HUES64 (cell line): ENCODE data around the gene PDK4.
"Not testable (repeated sequence)": the region's sequence is repeated elsewhere in the genome, so short reads cannot be mapped to it uniquely, and the experiment has no call there.

Experiments
- H3K27ac ChIP-seq: 2 replicates; pipeline ENCODE4 v1.7.0; 2013; ENCODE audit warnings: low read depth, low read length, inconsistent platforms
- H3K27me3 ChIP-seq: 2 replicates; pipeline ENCODE4 v1.6.1; 2013; ENCODE audit warnings: mild to moderate bottlenecking, low read length; ENCODE audit not compliant: insufficient read depth
- H3K36me3 ChIP-seq: 2 replicates; pipeline ENCODE4 v1.6.1; 2013; ENCODE audit warnings: mild to moderate bottlenecking, low read length; ENCODE audit not compliant: insufficient read depth
- H3K4me1 ChIP-seq: 2 replicates; pipeline ENCODE4 v1.6.1; 2013; ENCODE audit warnings: mild to moderate bottlenecking, low read length, moderate library complexity; ENCODE audit not compliant: insufficient read depth
- H3K4me3 ChIP-seq: 2 replicates; pipeline ENCODE4 v1.5.1; 2013; ENCODE audit warnings: mild to moderate bottlenecking, low read length, moderate library complexity
- H3K9ac ChIP-seq: 2 replicates; pipeline ENCODE4 v1.6.1; 2013; ENCODE audit warnings: mild to moderate bottlenecking, low read depth, low read length
- H3K9me3 ChIP-seq: 2 replicates; pipeline ENCODE4 v1.6.1; 2013; ENCODE audit warnings: low read depth, low read length; ENCODE audit not compliant: insufficient read depth
- WGBS: fragments of 150-250, 120-280 bp; methylation state at CpG from one replicate; pipeline ENCODE4 v1.1.7; 2013; ENCODE audit warnings: missing lambda C conversion rate; 5-methylcytosine and 5-hydroxymethylcytosine counted together

Gene PDK4

DNA sequence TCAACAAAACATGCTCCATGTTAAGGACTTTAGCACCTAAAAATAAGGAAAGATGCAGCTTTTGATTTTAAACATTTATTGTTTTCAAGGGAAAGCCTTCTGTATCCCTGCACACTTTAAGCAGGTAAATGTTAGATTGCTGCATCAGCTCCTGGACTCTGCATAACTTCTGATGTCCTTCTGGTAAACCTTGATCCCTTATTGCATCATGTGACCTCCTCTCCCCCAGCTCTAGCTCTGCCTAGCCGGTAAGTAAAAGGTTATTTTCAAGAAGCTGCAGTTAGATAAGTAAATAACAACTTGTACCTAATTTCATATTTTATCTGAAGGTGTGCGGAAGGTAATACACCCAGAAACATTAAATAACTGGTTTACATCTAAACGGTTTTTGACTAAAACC is 37.5 kb downstream of the PDK4 start:
- no peaks in the 10 kb centered on the region for H3K36me3 ChIP-seq
- H3K4me3 ChIP-seq = no peak overlapping the region
- H3K4me1 ChIP-seq = no peaks in the 10 kb centered on the region
- no peaks in the 10 kb centered on the region for H3K9me3 ChIP-seq
- H3K27ac ChIP-seq = no peak overlapping the region
- no peak overlapping the region for H3K9ac ChIP-seq
- H3K27me3 ChIP-seq = no peaks in the 10 kb centered on the region
- 95% methylated on average over 2 of the region's 3 CpGs for WGBS

- Histone ChIP-seq H3K9me3 (no peaks in the 10 kb centered on the region), H3K4me3 (no peak overlapping the region), H3K36me3 (no peaks in the 10 kb centered on the region), H3K27me3 (no peaks in the 10 kb centered on the region), H3K9ac (no peak overlapping the region), H3K4me1 (no peaks in the 10 kb centered on the region), H3K27ac (no peak overlapping the region)
- WGBS = 94% methylated on average over 2 of the region's 2 CpGs
Observed at GRCh38 chr7:95556777-95557176, 39.5 kb downstream of the PDK4 start.

DNA sequence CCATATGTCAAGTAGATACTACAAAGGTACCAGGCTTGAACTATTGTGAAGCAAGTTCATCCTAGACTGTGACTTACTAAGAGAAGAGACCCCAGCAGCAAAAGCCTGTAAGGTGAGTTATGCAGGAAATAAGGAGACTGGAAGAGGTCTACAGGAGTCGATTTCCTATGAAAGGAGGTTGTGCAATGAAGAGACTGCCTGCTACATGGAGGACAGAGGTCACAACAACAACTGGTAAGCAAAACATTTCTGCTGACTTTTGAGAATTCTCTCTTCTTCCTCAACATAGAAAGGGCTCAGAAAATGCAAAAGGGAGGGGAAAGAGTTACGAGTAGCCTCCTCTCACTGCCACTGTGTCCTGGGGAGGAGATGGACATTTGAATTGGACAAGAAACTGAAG is 42.4 kb downstream of the PDK4 start:
- WGBS = 87% methylated on average over 2 of the region's 2 CpGs
- H3K36me3 ChIP-seq = no peaks in the 10 kb centered on the region
- no peak overlapping the region for H3K9ac ChIP-seq
- H3K27ac ChIP-seq = no peak overlapping the region
- H3K4me3 ChIP-seq = no peak overlapping the region
- H3K9me3 ChIP-seq = no peaks in the 10 kb centered on the region
- peaks cover 5% of the 10 kb centered on the region; the same call in 1 of the 2 replicates for H3K4me1 ChIP-seq
- no peaks in the 10 kb centered on the region for H3K27me3 ChIP-seq

GRCh38 chr7:95552010-95552926 is 44.0 kb downstream of the PDK4 start:
- H3K27me3 ChIP-seq, H3K9me3 ChIP-seq, H3K9ac ChIP-seq, H3K27ac ChIP-seq, H3K36me3 ChIP-seq, H3K4me3 ChIP-seq, H3K4me1 ChIP-seq: not testable (repeated sequence)
- 96% methylated on average over 45 of the region's 45 CpGs for WGBS

DNA sequence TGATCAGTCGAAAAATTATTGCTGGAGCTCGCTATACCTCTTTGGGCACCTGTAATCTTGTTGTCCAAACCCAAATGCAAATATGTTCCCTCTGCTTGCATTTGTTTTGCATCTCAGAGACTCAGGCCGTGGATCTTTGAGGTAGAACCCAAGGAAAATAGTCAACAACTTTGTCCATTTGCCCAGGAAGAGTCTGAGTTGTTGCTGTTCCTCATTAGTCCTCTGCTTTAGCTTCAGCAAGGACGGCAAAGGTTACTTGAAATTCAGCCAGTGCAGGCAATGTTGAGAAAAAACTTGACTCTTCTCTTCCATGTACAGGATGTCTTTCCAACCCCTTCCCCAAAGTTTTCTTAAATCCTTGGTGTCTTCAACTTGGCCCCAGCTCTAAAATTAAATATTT is 45.8 kb downstream of the PDK4 start:
- Histone ChIP-seq H3K27me3 (no peaks in the 10 kb centered on the region), H3K27ac (no peak overlapping the region), H3K4me3 (no peak overlapping the region), H3K9me3 (no peaks in the 10 kb centered on the region), H3K4me1 (peaks cover 6% of the 10 kb centered on the region; the same call in 1 of the 2 replicates), H3K9ac (no peak overlapping the region), H3K36me3 (no peaks in the 10 kb centered on the region)
- WGBS = 92% methylated on average over 4 of the region's 4 CpGs

- Histone ChIP-seq H3K9me3 (no peaks in the 10 kb centered on the region), H3K36me3 (no peaks in the 10 kb centered on the region), H3K27ac (no peak overlapping the region), H3K27me3 (no peaks in the 10 kb centered on the region), H3K4me3 (no peak overlapping the region), H3K9ac (no peak overlapping the region), H3K4me1 (peaks cover 11% of the 10 kb centered on the region; the same call in 1 of the 2 replicates)
- WGBS = 85% methylated on average over 6 of the region's 6 CpGs
Observed at GRCh38 chr7:95549818-95550529, 46.3 kb downstream of the PDK4 start.

DNA sequence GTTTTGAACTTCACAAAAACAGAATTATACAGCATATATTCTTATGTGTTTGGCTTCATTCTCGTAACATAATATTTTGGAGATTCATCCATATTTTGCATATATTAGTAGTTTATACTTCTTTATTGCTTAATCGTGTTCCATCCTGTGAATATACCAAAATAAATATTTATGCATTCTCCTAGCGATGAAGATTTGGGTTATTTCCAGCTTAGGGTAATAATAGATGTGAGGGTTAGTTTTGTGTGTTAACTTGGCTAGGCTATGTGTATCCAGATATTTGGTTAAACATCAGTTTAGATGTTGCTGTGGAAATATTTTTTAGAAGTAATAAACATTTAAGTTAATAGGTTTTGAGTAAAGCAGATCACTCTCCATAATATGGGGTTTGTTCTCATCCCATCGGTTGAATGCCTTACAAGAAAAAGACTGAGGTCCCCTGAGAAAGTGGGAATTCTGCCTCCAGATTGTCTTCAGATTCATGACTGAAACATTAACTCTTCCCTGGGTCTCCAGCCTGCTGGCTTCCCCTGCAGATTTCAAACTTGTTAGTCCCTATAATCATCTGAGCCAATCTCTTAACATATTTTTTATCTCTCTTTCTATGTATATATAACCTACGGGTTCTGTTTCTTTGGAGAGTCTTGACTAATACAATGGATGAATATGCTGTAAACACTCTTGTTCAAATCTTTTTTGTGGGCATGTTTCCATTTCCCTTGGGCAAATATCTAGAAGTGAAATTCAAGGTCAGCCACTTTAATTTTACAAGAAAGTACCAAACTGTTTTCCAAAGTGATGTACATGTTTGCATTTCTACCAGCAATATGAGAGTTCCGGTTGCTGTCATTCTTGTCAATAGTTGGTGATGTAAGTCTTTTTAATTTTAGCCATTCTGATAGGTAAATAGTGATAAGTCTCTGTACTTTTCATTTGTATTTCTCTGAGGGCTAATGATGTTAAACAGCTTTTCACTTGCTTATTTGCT is 48.7 kb downstream of the PDK4 start:
- peaks cover 11% of the 10 kb centered on the region; the same call in 1 of the 2 replicates for H3K4me1 ChIP-seq
- 95% methylated on average over 4 of the region's 6 CpGs for WGBS
- H3K9me3 ChIP-seq = no peaks in the 10 kb centered on the region
- no peak overlapping the region for H3K4me3 ChIP-seq
- H3K27me3 ChIP-seq = no peaks in the 10 kb centered on the region
- H3K36me3 ChIP-seq = no peaks in the 10 kb centered on the region
- no peak overlapping the region for H3K9ac ChIP-seq
- H3K27ac ChIP-seq = no peak overlapping the region

GRCh38 chr7:95546647-95547046 is 49.7 kb downstream of the PDK4 start:
- no peaks in the 10 kb centered on the region for H3K9me3 ChIP-seq
- H3K9ac ChIP-seq = no peak overlapping the region
- H3K27me3 ChIP-seq = no peaks in the 10 kb centered on the region
- H3K4me1 ChIP-seq = peaks cover 11% of the 10 kb centered on the region; the same call in 1 of the 2 replicates
- 75% methylated on average over 3 of the region's 4 CpGs for WGBS
- H3K36me3 ChIP-seq = no peaks in the 10 kb centered on the region
- H3K27ac ChIP-seq = no peak overlapping the region
- H3K4me3 ChIP-seq = no peak overlapping the region

DNA sequence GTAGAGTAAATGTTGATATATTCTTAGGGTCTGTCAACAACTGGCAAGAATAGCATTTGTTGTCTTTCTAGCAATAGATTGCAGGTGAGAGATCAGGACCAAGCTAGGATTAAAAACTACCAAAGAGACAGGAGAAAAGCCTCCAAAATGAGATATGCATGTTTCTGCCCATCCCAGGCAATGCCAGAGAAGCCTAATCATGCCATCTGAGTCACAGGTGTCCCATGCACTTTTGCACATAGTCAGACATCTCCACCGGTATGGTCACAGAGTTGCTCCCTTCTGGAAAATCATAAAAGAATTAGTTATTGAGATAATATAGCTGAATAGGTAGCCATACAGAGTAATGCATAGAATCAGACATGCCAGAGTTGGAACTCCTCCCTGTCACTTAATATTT is 50.6 kb downstream of the PDK4 start:
- Histone ChIP-seq H3K27ac (no peak overlapping the region), H3K27me3 (no peaks in the 10 kb centered on the region), H3K4me1 (peaks cover 11% of the 10 kb centered on the region; the same call in 1 of the 2 replicates), H3K36me3 (no peaks in the 10 kb centered on the region), H3K9ac (no peak overlapping the region), H3K4me3 (no peak overlapping the region), H3K9me3 (no peaks in the 10 kb centered on the region)
- WGBS = 95% methylated on average over 1 of the region's 1 CpG

DNA sequence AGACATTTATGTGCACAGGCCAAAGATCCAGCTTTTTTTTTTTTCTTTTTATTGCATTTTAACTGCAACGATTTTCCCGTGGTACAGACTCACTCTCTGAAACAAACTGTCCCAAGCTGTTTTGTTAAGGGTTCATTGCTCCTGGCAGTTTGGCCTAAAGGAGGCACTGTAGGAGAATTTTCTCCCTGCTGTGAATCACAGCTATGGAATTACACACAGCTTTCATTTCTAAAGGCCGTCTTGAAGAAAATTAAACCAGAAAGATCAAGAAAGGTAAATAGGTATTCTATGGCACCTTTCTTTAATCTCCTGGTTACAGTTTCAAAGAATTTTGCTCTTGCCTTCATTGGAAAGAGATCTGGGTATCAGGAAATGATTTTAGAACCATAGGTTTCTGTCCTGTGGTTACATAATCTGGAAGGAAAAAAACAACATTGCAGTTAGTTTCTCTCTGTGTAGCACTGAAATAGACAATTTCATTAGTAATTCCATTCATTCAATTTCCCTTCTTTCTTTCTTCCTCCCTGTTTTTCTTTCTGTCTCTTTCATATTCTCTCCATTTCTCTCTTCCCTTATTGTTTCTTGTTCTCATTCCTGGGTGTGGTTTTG is 51.2 kb downstream of the PDK4 start:
- H3K27ac ChIP-seq = no peak overlapping the region
- peaks cover 9% of the 10 kb centered on the region; the same call in 1 of the 2 replicates for H3K4me1 ChIP-seq
- WGBS = 30% methylated on average over 3 of the region's 3 CpGs
- H3K4me3 ChIP-seq = no peak overlapping the region
- H3K9me3 ChIP-seq = no peaks in the 10 kb centered on the region
- H3K36me3 ChIP-seq = no peaks in the 10 kb centered on the region
- no peak overlapping the region for H3K9ac ChIP-seq
- H3K27me3 ChIP-seq = no peaks in the 10 kb centered on the region
